DND-41 (cell line): ENCODE data around the gene KCNH3.
A peak's percentile ranks its signal among the peaks of the same experiment; 100 is the strongest.

Experiments
- ATAC-seq: fragments of 200-7000 bp; cut with Tn5 transposase; 3 replicates; pipeline ENCODE4 v1.9.1; 2021; ENCODE audit warnings: low read depth; ENCODE audit not compliant: insufficient read depth
- DNase-seq: peaks from one replicate; pipeline ENCODE4 v3.0.0-alpha.2; 2020
- H2AFZ ChIP-seq: 2 replicates; pipeline ENCODE4 v1.6.0; 2012; ENCODE audit warnings: low read depth, low read length
- H3K27ac ChIP-seq: 2 replicates; pipeline ENCODE4 v1.5.1; 2012; ENCODE audit warnings: low read length, inconsistent platforms
- H3K27me3 ChIP-seq: fragments of 200-600 bp; sonication (generic); 2 replicates; pipeline ENCODE4 v1.6.0; 2012; ENCODE audit warnings: low read length, mild to moderate bottlenecking, inconsistent platforms; ENCODE audit not compliant: insufficient read depth, poor library complexity
- H3K36me3 ChIP-seq: 2 replicates; pipeline ENCODE4 v1.5.1; 2012; ENCODE audit warnings: low read length, inconsistent platforms; ENCODE audit not compliant: insufficient read depth
- H3K4me1 ChIP-seq: 2 replicates; pipeline ENCODE4 v1.5.1; 2012; ENCODE audit warnings: mild to moderate bottlenecking, low read length; ENCODE audit not compliant: insufficient read depth
- H3K4me2 ChIP-seq: 2 replicates; pipeline ENCODE4 v1.6.0; 2012; ENCODE audit warnings: mild to moderate bottlenecking, moderate library complexity, low read length, inconsistent platforms; ENCODE audit not compliant: insufficient read depth
- H3K4me3 ChIP-seq, 2 experiments: fragments of 200-600 bp in 1 of 2; shearing (Covaris generic) in 1 of 2; 2 replicates each; pipeline ENCODE4 v1.5.1; 2012 to 2016; ENCODE audit warnings: inconsistent platforms in 2 of 2, low read length in 2 of 2, mild to moderate bottlenecking in 2 of 2, low read depth in 1 of 2, moderate library complexity in 1 of 2
- H3K79me2 ChIP-seq: 2 replicates; pipeline ENCODE4 v1.6.0; 2012; ENCODE audit warnings: low read length, inconsistent platforms; ENCODE audit not compliant: insufficient read depth
- H3K9ac ChIP-seq: 2 replicates; pipeline ENCODE4 v1.6.0; 2012; ENCODE audit warnings: low read depth, mild to moderate bottlenecking, inconsistent platforms, low read length, moderate library complexity
- H3K9me3 ChIP-seq: 2 replicates; pipeline ENCODE4 v1.5.1; 2012; ENCODE audit warnings: low read length, moderate library complexity, mild to moderate bottlenecking, inconsistent platforms; ENCODE audit not compliant: insufficient read depth, severe bottlenecking
- H4K20me1 ChIP-seq: 2 replicates; pipeline ENCODE4 v1.6.0; 2012; ENCODE audit warnings: low read length; ENCODE audit not compliant: insufficient read depth
- CTCF ChIP-seq: IDR thresholded peaks from 2 replicates; pipeline ENCODE4 v1.5.1; 2012; ENCODE audit warnings: borderline replicate concordance, low read length, moderate library complexity, mild to moderate bottlenecking; ENCODE audit not compliant: poor library complexity, severe bottlenecking; ENCODE audit errors: extremely low read depth
- EZH2 ChIP-seq: IDR thresholded peaks from 3 replicates; pipeline ENCODE4 v1.6.1; 2012; ENCODE audit warnings: borderline replicate concordance, low read depth, mild to moderate bottlenecking, moderate library complexity, low read length, inconsistent platforms; ENCODE audit not compliant: severe bottlenecking

KCNH3 gene

GRCh38 chr12:49552425-49552824, 13.6 kb downstream of the KCNH3 start:
- Histone ChIP-seq H3K27me3 (peaks cover 3% of the 10 kb centered on the region), H4K20me1 (0 out of 2 replicates have a peak, but pooled peaks cover 3% of the 10 kb centered on the region), H3K4me1 (no peaks in the 10 kb centered on the region), H3K4me3 (no peak overlapping the region), H3K79me2 (no peaks in the 10 kb centered on the region), H3K36me3 (peaks cover 11% of the 10 kb centered on the region), H3K27ac (no peak overlapping the region), H3K9me3 (no peaks in the 10 kb centered on the region), H3K4me2 (no peak overlapping the region), H3K9ac (no peak overlapping the region), H2AFZ (no peak overlapping the region)
- DNase-seq: no peak
- ATAC-seq: no peak
- TF ChIP-seq CTCF (no peak), EZH2 (no peak)

GRCh38 chr12:49552899-49553298, 14.1 kb downstream of the KCNH3 start:
- DNase-seq (no peak), ATAC-seq (no peak)
- Histone ChIP-seq H4K20me1 (0 out of 2 replicates have a peak, but pooled peaks cover 3% of the 10 kb centered on the region), H3K4me3 (no peak overlapping the region), H2AFZ (no peak overlapping the region), H3K36me3 (peaks cover 14% of the 10 kb centered on the region), H3K79me2 (no peaks in the 10 kb centered on the region), H3K4me1 (no peaks in the 10 kb centered on the region), H3K27ac (no peak overlapping the region), H3K9ac (no peak overlapping the region), H3K27me3 (peaks cover 3% of the 10 kb centered on the region), H3K4me2 (no peak overlapping the region), H3K9me3 (no peaks in the 10 kb centered on the region)
- TF ChIP-seq CTCF: no peak
- TF ChIP-seq EZH2: no peak

GRCh38 chr12:49553512-49554088, 14.8 kb downstream of the KCNH3 start:
- H2AFZ ChIP-seq: no peak overlapping the region
- no peaks in the 10 kb centered on the region for H3K4me1 ChIP-seq
- H4K20me1 ChIP-seq: 0 out of 2 replicates have a peak, but pooled peaks cover 3% of the 10 kb centered on the region
- no peak for DNase-seq
- no peaks in the 10 kb centered on the region for H3K79me2 ChIP-seq
- no peak overlapping the region for H3K9ac ChIP-seq
- TF ChIP-seq EZH2 (no peak), CTCF (peak; percentile 63)
- H3K4me2 ChIP-seq: no peak overlapping the region
- no peaks in the 10 kb centered on the region for H3K9me3 ChIP-seq
- H3K27me3 ChIP-seq: peaks cover 3% of the 10 kb centered on the region
- no peak overlapping the region for H3K27ac ChIP-seq
- no peak overlapping the region for H3K4me3 ChIP-seq
- H3K36me3 ChIP-seq: peaks cover 19% of the 10 kb centered on the region
- peak; percentile 62 for ATAC-seq

GRCh38 chr12:49554266-49554665, 15.4 kb downstream of the KCNH3 start:
- TF ChIP-seq CTCF: no peak
- no peak for TF ChIP-seq EZH2
- H3K4me1 ChIP-seq: no peaks in the 10 kb centered on the region
- H3K27ac ChIP-seq: no peak overlapping the region
- H3K79me2 ChIP-seq: no peaks in the 10 kb centered on the region
- H3K4me2 ChIP-seq: no peak overlapping the region
- DNase-seq: no peak
- H4K20me1 ChIP-seq: 0 out of 2 replicates have a peak, but pooled peaks cover 3% of the 10 kb centered on the region
- H3K27me3 ChIP-seq: peaks cover 3% of the 10 kb centered on the region
- H2AFZ ChIP-seq: no peak overlapping the region
- H3K36me3 ChIP-seq: peaks cover 26% of the 10 kb centered on the region
- no peak overlapping the region for H3K4me3 ChIP-seq
- H3K9me3 ChIP-seq: no peaks in the 10 kb centered on the region
- no peak for ATAC-seq
- no peak overlapping the region for H3K9ac ChIP-seq
